Placental pericyte (primary cell): ENCODE measurements around the gene CHRM1. TPM values are rescaled to one million over a fixed set of nuclear protein-coding genes. Genes with fewer than 3 reads are reported as not detected.

Experiments used
- small RNA-seq: library from RNA; depleted of rRNA; stranded (forward); fragments of <200 nt; gene quantifications from one replicate; pipeline ENCODE3, GENCODE V24; 2012; ENCODE audit warnings: low replicate concordance
- total RNA-seq: library from RNA; depleted of rRNA; stranded (reverse); fragments of >200 nt; gene quantifications from 2 replicates; pipeline ENCODE4 v1.2.3, GENCODE V29; 2012

CHRM1 gene
- not detected in 2 replicates for total RNA-seq

GRCh38 chr11:62921201-62921572, at the start of gene CHRM1:
Gene CHRM1, minus strand, starts transcription at chr11:62921363. Its CDS starts 10,263 bp downstream, at chr11:62911100.

GRCh38 chr11:62880803-62881578, 40.2 kb downstream of the CHRM1 start, which contains the start of gene SLC3A2:
Gene SLC3A2, plus strand, starts transcription at chr11:62880896. Its CDS starts 128 bp downstream, at chr11:62881024.

Small RNA genes lying within 50 kb of the gene (small RNA-seq; reads per million reads assigned to genes)
- gene RN7SL259P, result not detected

Other genes with a start within 250 kb of the CHRM1 start
- gene UQCC3, start 249.7 kb downstream of the CHRM1 start, total RNA-seq, result 4.6 and 7.6 TPM in 2 replicates
- gene LBHD1, start 249.1 kb downstream of the CHRM1 start, total RNA-seq, result 5.2 and 5.5 TPM in 2 replicates
- 62.4 and 230 TPM in 2 replicates for gene UBXN1, start 242.3 kb downstream of the CHRM1 start, total RNA-seq
- gene LRRN4CL, start 231.8 kb downstream of the CHRM1 start, total RNA-seq, result 3.7 and 4.7 TPM in 2 replicates
- gene BSCL2, start 213.9 kb downstream of the CHRM1 start, total RNA-seq, result 42.2 and 63.7 TPM in 2 replicates
- not detected in 2 replicates for gene GNG3, start 213.7 kb downstream of the CHRM1 start, total RNA-seq
- 7.0 and 16.3 TPM in 2 replicates for gene HNRNPUL2, start 193.9 kb downstream of the CHRM1 start, total RNA-seq
- 39.8 and 49.1 TPM in 2 replicates for gene TTC9C, start 192.9 kb downstream of the CHRM1 start, total RNA-seq
- 15.1 and 18.3 TPM in 2 replicates for gene ZBTB3, start 167.2 kb downstream of the CHRM1 start, total RNA-seq
- gene POLR2G, start 159.8 kb downstream of the CHRM1 start, total RNA-seq, result 54.0 and 56.0 TPM in 2 replicates
- gene TAF6L, start 150.0 kb downstream of the CHRM1 start, total RNA-seq, result 19.3 and 29.5 TPM in 2 replicates
- gene TMEM179B, start 134.0 kb downstream of the CHRM1 start, total RNA-seq, result 42.2 and 50.7 TPM in 2 replicates
- 11.2 and 21.0 TPM in 2 replicates for gene TMEM223, start 129.4 kb downstream of the CHRM1 start, total RNA-seq
- gene NXF1, start 115.9 kb downstream of the CHRM1 start, total RNA-seq, result 35.2 and 49.5 TPM in 2 replicates
- 48.7 and 70.2 TPM in 2 replicates for gene STX5, start 89.3 kb downstream of the CHRM1 start, total RNA-seq
- gene TEX54, start 88.5 kb downstream of the CHRM1 start, total RNA-seq, result not detected in 2 replicates
- gene WDR74, start 81.8 kb downstream of the CHRM1 start, total RNA-seq, result 44.6 and 56.4 TPM in 2 replicates
- 160 and 906 TPM in 2 replicates for gene SLC3A2, start 40.5 kb downstream of the CHRM1 start, total RNA-seq
- gene SLC22A6, start 63.6 kb upstream of the CHRM1 start, total RNA-seq, result not detected in 2 replicates
- not detected in 2 replicates for gene SLC22A8, start 94.5 kb upstream of the CHRM1 start, total RNA-seq
- not detected in 2 replicates for gene SLC22A24, start 222.9 kb upstream of the CHRM1 start, total RNA-seq